Astrocyte (in vitro differentiated cells and primary cell): Measurements from ENCODE around the gene TBX4.

Experiments
- CTCF ChIP-seq: IDR thresholded peaks from 2 replicates; pipeline ENCODE4 v1.5.1; 2011; ENCODE audit warnings: low read depth, mild to moderate bottlenecking, inconsistent platforms, low read length, moderate library complexity; ENCODE audit not compliant: insufficient read depth
- EZH2 ChIP-seq: IDR thresholded peaks from 2 replicates; pipeline ENCODE4 v1.6.1; 2012; ENCODE audit warnings: mild to moderate bottlenecking, low read length, inconsistent platforms; ENCODE audit not compliant: insufficient read depth

GRCh38 chr17:61510237-61510636, 58.0 kb downstream of the TBX4 start:
- no peak for TF ChIP-seq CTCF
- TF ChIP-seq EZH2: no peak
